ENCODE data around the gene SPA17.

The SPA17 gene

GRCh38 chr11:124663861-124664260, 9.8 kb upstream of the SPA17 start:
- DNase-seq, result no peak

- no peak for DNase-seq
Observed at GRCh38 chr11:124667601-124668000, 6.1 kb upstream of the SPA17 start.

- peak; percentile 44 to 73 for DNase-seq
Observed at GRCh38 chr11:124669193-124669592, 4.5 kb upstream of the SPA17 start.

- DNase-seq, result peak; percentile 52 to 65
Observed at GRCh38 chr11:124670732-124671131, 3.0 kb upstream of the SPA17 start.

- DNase-seq, result no peak
Observed at GRCh38 chr11:124672536-124673215, 1.0 kb upstream of the SPA17 start.

- no peak for DNase-seq
Observed at GRCh38 chr11:124674168-124674517, 439 bp downstream of the SPA17 start.

- DNase-seq, result no peak
Observed at GRCh38 chr11:124674571-124674970, 867 bp downstream of the SPA17 start.

- no peak for DNase-seq
Observed at GRCh38 chr11:124676386-124676785, 2.7 kb downstream of the SPA17 start.

- no peak for DNase-seq
Observed at GRCh38 chr11:124678416-124678815, 4.7 kb downstream of the SPA17 start.

- no peak for DNase-seq
Observed at GRCh38 chr11:124681421-124681820, 7.7 kb downstream of the SPA17 start.

GRCh38 chr11:124682443-124682842, 8.7 kb downstream of the SPA17 start:
- DNase-seq, result no peak

GRCh38 chr11:124693142-124693541, 19.4 kb downstream of the SPA17 start:
- no peak for DNase-seq

GRCh38 chr11:124699547-124699946, 25.8 kb downstream of the SPA17 start:
- no peak for DNase-seq

- no peak for DNase-seq
Observed at GRCh38 chr11:124700028-124700427, 26.3 kb downstream of the SPA17 start.

- no peak for DNase-seq
Observed at GRCh38 chr11:124707829-124708228, 34.1 kb downstream of the SPA17 start.

GRCh38 chr11:124712392-124712791, 38.7 kb downstream of the SPA17 start:
- DNase-seq, result no peak

GRCh38 chr11:124716591-124716990, 42.9 kb downstream of the SPA17 start:
- no peak for DNase-seq

- DNase-seq, result no peak
Observed at GRCh38 chr11:124717421-124717785, 43.7 kb downstream of the SPA17 start.

GRCh38 chr11:124717786-124718651, 44.3 kb downstream of the SPA17 start:
- DNase-seq, result peak; percentile 30 to 42

GRCh38 chr11:124718801-124719200, 45.1 kb downstream of the SPA17 start:
- DNase-seq, result no peak

- DNase-seq, result no peak
Observed at GRCh38 chr11:124719534-124719933, 45.8 kb downstream of the SPA17 start.

- DNase-seq, result no peak
Observed at GRCh38 chr11:124722176-124722575, 48.5 kb downstream of the SPA17 start.

- DNase-seq, result no peak
Observed at GRCh38 chr11:124724979-124725718, 51.4 kb downstream of the SPA17 start.

GRCh38 chr11:124725719-124726105, 52.0 kb downstream of the SPA17 start:
- no peak for DNase-seq
